Central memory CD8-positive, alpha-beta T cell (primary cell): Measurements from ENCODE around the gene RHBDD2.
A peak's percentile ranks its signal among the peaks of the same experiment; 100 is the strongest.
"Not testable (repeated sequence)": the region's sequence is repeated elsewhere in the genome, so short reads cannot be mapped to it uniquely, and the experiment has no call there.

Source experiments
- ATAC-seq: fragments of 150-1000 bp; cut with Tn5 transposase; replicated peaks from 2 replicates; pipeline ENCODE4 v1.10.0; 2022; ENCODE audit warnings: mild to moderate bottlenecking, moderate FRiP score, moderate number of reproducible peaks; ENCODE audit not compliant: poor library complexity, severe bottlenecking; ENCODE audit errors: extremely low read depth
- DNase-seq, 2 donors: peaks; one replicate each; pipeline ENCODE4 v3.0.0; 2021; ENCODE audit warnings: low spot score in 2 of 2
- H3K27ac Mint-ChIP-seq: one replicate; pipeline ENCODE4 v1.8.0; 2022; ENCODE audit warnings: low read depth, mild to moderate bottlenecking, moderate library complexity, mixed read lengths
- H3K27me3 Mint-ChIP-seq: one replicate; pipeline ENCODE4 v1.8.0; 2022; ENCODE audit warnings: mixed read lengths
- H3K36me3 Mint-ChIP-seq: one replicate; pipeline ENCODE4 v1.8.0; 2022; ENCODE audit warnings: mild to moderate bottlenecking, moderate library complexity, mixed read lengths; ENCODE audit not compliant: insufficient read depth
- H3K4me1 Mint-ChIP-seq: one replicate; pipeline ENCODE4 v1.8.0; 2022; ENCODE audit warnings: mixed read lengths
- H3K4me3 Mint-ChIP-seq: one replicate; pipeline ENCODE4 v1.8.0; 2022; ENCODE audit warnings: mild to moderate bottlenecking, moderate library complexity, mixed read lengths
- H3K9me3 Mint-ChIP-seq: one replicate; pipeline ENCODE4 v1.8.0; 2022; ENCODE audit warnings: mixed read lengths

RHBDD2 gene

GRCh38 chr7:75878769-75879611 is at the start of gene RHBDD2:
Gene RHBDD2 (plus strand): TSS chr7:75879034. CDS start chr7:75879083, 49 bp downstream.
- peak within 1 kb of the TSS; percentile 89 for H3K4me3 Mint-ChIP-seq
- no peaks in the 10 kb centered on the region for H3K9me3 Mint-ChIP-seq
- no peaks in the 10 kb centered on the region for H3K27me3 Mint-ChIP-seq
- H3K27ac Mint-ChIP-seq: peak within 1 kb of the TSS; percentile 94
- DNase-seq (peak; percentile 81 to 88), ATAC-seq (peak; percentile 91)
- H3K4me1 Mint-ChIP-seq: peaks cover 32% of the 10 kb centered on the region
- H3K36me3 Mint-ChIP-seq: peaks cover 45% of the 10 kb centered on the region

GRCh38 chr7:75829656-75830055 is 49.2 kb upstream of the RHBDD2 start:
- not testable (repeated sequence) for H3K4me3 Mint-ChIP-seq, DNase-seq, H3K27ac Mint-ChIP-seq, H3K4me1 Mint-ChIP-seq, H3K27me3 Mint-ChIP-seq, H3K36me3 Mint-ChIP-seq, ATAC-seq, H3K9me3 Mint-ChIP-seq

- H3K36me3 Mint-ChIP-seq: no peaks in the 10 kb centered on the region
- no peak overlapping the region for H3K27ac Mint-ChIP-seq
- H3K4me3 Mint-ChIP-seq: no peak overlapping the region
- no peaks in the 10 kb centered on the region for H3K4me1 Mint-ChIP-seq
- ATAC-seq: no peak
- DNase-seq: no peak
- H3K9me3 Mint-ChIP-seq: no peaks in the 10 kb centered on the region
- H3K27me3 Mint-ChIP-seq: peaks cover 8% of the 10 kb centered on the region
Observed at GRCh38 chr7:75830978-75831377, 47.9 kb upstream of the RHBDD2 start.

GRCh38 chr7:75833662-75834061 is 45.2 kb upstream of the RHBDD2 start:
- H3K36me3 Mint-ChIP-seq, ATAC-seq, H3K9me3 Mint-ChIP-seq, H3K4me1 Mint-ChIP-seq, H3K27me3 Mint-ChIP-seq, DNase-seq, H3K4me3 Mint-ChIP-seq, H3K27ac Mint-ChIP-seq: not testable (repeated sequence)

GRCh38 chr7:75835688-75836285 is 43.0 kb upstream of the RHBDD2 start:
- Mint-ChIP-seq H3K27me3 (peaks cover 6% of the 10 kb centered on the region), H3K9me3 (no peaks in the 10 kb centered on the region), H3K4me1 (no peaks in the 10 kb centered on the region), H3K27ac (no peak overlapping the region), H3K36me3 (no peaks in the 10 kb centered on the region), H3K4me3 (no peak overlapping the region)
- ATAC-seq: no peak
- no peak for DNase-seq

GRCh38 chr7:75836798-75837197 is 42.0 kb upstream of the RHBDD2 start:
- ATAC-seq (no peak), DNase-seq (no peak)
- H3K4me1 Mint-ChIP-seq: no peaks in the 10 kb centered on the region
- H3K9me3 Mint-ChIP-seq: no peaks in the 10 kb centered on the region
- no peak overlapping the region for H3K27ac Mint-ChIP-seq
- H3K4me3 Mint-ChIP-seq: no peak overlapping the region
- H3K27me3 Mint-ChIP-seq: no peaks in the 10 kb centered on the region
- H3K36me3 Mint-ChIP-seq: no peaks in the 10 kb centered on the region

GRCh38 chr7:75838281-75838930 is 40.4 kb upstream of the RHBDD2 start:
- not testable (repeated sequence) for H3K4me1 Mint-ChIP-seq, H3K27me3 Mint-ChIP-seq, ATAC-seq, H3K4me3 Mint-ChIP-seq, H3K36me3 Mint-ChIP-seq, DNase-seq, H3K27ac Mint-ChIP-seq, H3K9me3 Mint-ChIP-seq

GRCh38 chr7:75840029-75840428 is 38.8 kb upstream of the RHBDD2 start:
- no peaks in the 10 kb centered on the region for H3K9me3 Mint-ChIP-seq
- H3K27ac Mint-ChIP-seq: no peak overlapping the region
- H3K27me3 Mint-ChIP-seq: no peaks in the 10 kb centered on the region
- H3K4me3 Mint-ChIP-seq: no peak overlapping the region
- DNase-seq: no peak
- no peak for ATAC-seq
- no peaks in the 10 kb centered on the region for H3K36me3 Mint-ChIP-seq
- H3K4me1 Mint-ChIP-seq: no peaks in the 10 kb centered on the region

GRCh38 chr7:75842836-75843446 is 35.9 kb upstream of the RHBDD2 start:
- no peaks in the 10 kb centered on the region for H3K27me3 Mint-ChIP-seq
- DNase-seq: no peak
- ATAC-seq: no peak
- no peaks in the 10 kb centered on the region for H3K36me3 Mint-ChIP-seq
- H3K9me3 Mint-ChIP-seq: no peaks in the 10 kb centered on the region
- H3K27ac Mint-ChIP-seq: no peak overlapping the region
- H3K4me1 Mint-ChIP-seq: no peaks in the 10 kb centered on the region
- H3K4me3 Mint-ChIP-seq: no peak overlapping the region

- DNase-seq (no peak), ATAC-seq (no peak)
- Mint-ChIP-seq H3K27me3 (no peaks in the 10 kb centered on the region), H3K4me1 (no peaks in the 10 kb centered on the region), H3K27ac (no peak overlapping the region), H3K36me3 (no peaks in the 10 kb centered on the region), H3K4me3 (no peak overlapping the region), H3K9me3 (no peaks in the 10 kb centered on the region)
Observed at GRCh38 chr7:75843613-75844116, 35.2 kb upstream of the RHBDD2 start.

GRCh38 chr7:75844158-75844557 is 34.7 kb upstream of the RHBDD2 start:
- no peak for ATAC-seq
- Mint-ChIP-seq H3K4me1 (no peaks in the 10 kb centered on the region), H3K36me3 (no peaks in the 10 kb centered on the region)

GRCh38 chr7:75845132-75845531 is 33.7 kb upstream of the RHBDD2 start:
- not testable (repeated sequence) for H3K9me3 Mint-ChIP-seq, DNase-seq, H3K4me1 Mint-ChIP-seq, H3K27me3 Mint-ChIP-seq, ATAC-seq, H3K4me3 Mint-ChIP-seq, H3K27ac Mint-ChIP-seq, H3K36me3 Mint-ChIP-seq

More at GRCh38 chr7:75844158-75844557, 34.7 kb upstream of the RHBDD2 start:
- H3K27me3 Mint-ChIP-seq: no peaks in the 10 kb centered on the region
- H3K4me3 Mint-ChIP-seq: no peak overlapping the region
- no peaks in the 10 kb centered on the region for H3K9me3 Mint-ChIP-seq
- H3K27ac Mint-ChIP-seq: no peak overlapping the region
- DNase-seq: no peak
